Stimulated activated CD4-positive, alpha-beta T cell treated with anti-CD3 and anti-CD28 coated beads, Interleukin-2, amount 100 ng/mL, for 4 hours (primary cell): ENCODE data around the gene E2F8.

Experiments
- DNase-seq: peaks from one replicate; pipeline ENCODE4 v3.0.0-alpha.2; 2020; ENCODE audit warnings: low read depth

E2F8 gene

DNA sequence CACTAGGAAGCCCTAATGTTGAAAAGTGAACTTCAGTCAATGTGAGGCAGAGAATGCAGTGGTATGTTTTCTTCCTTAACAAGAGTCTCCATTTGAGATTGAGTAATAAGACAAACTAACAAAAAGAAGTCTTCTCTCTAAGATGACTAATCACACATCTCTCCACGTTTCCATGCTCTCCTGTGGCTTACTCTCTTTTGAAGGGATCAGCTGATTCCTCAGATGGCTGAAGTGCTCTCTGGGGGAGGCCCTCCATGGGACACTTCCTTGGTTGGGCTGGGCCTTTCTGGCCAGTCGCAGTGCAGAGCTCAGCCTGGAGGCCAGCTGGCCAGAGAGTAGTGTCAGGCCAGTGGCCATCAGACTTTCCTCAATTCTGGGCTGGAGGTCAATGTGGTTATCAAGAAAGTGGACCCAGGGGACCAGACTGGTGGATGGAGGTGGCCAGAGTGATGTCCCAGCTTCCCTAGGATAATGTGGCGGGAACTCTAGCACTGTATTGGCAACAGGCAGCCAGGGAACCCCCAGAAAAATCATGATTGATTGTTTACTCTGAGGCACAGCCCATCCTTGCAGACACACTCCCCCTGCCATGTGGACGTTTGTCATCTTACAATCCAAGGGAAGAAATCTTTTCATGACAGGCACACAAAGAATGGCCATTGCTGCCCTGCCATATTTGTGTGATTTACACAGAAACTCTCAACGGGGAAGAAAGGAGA is 53.5 kb downstream of the E2F8 start:
- DNase-seq: no peak

DNA sequence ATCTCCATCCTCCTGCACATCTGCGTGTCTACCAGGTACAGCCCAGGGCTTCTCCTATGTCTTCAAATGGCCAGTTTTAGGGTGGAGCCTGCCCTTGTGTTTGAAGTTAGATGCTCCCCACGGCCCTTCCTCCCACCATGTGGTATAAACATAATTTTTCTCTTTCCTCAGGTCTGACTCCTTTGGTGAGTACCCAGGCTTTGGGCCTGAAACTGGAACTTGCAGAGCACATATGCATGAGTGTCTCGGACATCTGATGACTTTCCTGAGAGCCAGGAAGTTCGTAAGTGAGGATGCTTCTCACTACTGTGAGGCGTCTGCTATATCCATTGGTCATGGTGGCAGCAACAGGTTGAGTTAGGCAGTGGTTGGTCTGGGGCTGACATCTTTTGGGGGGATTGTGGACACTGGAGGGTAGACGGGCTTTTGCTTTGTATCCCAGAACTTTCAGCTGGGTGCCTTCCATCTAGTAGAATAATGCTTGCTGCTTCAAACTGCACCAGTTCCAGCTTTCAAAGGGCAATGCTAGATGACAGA is 55.2 kb downstream of the E2F8 start:
- no peak for DNase-seq

- no peak for DNase-seq
Measured at GRCh38 chr11:19185036-19185435, 55.7 kb downstream of the E2F8 start.

- no peak for DNase-seq
Measured at GRCh38 chr11:19183646-19184045, 57.1 kb downstream of the E2F8 start.

- no peak for DNase-seq
Measured at GRCh38 chr11:19181531-19182261, 59.0 kb downstream of the E2F8 start.

- no peak for DNase-seq
Measured at GRCh38 chr11:19176629-19177186, 64.0 kb downstream of the E2F8 start.
